Fibroblast of lung (primary cell): ENCODE data around the gene ITGA2. TPM values are rescaled to one million over a fixed set of nuclear protein-coding genes. Genes with fewer than 3 reads are reported as not detected.
A peak's percentile ranks its signal among the peaks of the same experiment; 100 is the strongest.

Experiments
- DNase-seq, 2 donors: peaks; one replicate each; pipeline versions ENCODE4 v3.0.0 to v3.0.0-alpha.2; 2010; ENCODE audit warnings: low read depth in 2 of 2
- H2AFZ ChIP-seq: 2 replicates; pipeline ENCODE4 v1.5.1; 2012; ENCODE audit warnings: low read length, control low read depth, inconsistent platforms
- H3K27ac ChIP-seq: 2 replicates; pipeline ENCODE4 v1.5.1; 2011; ENCODE audit warnings: low read length, control low read depth; ENCODE audit not compliant: insufficient read depth
- H3K27me3 ChIP-seq: 2 replicates; pipeline ENCODE4 v1.5.1; 2011; ENCODE audit warnings: mild to moderate bottlenecking, low read length; ENCODE audit not compliant: control insufficient read depth, insufficient read depth
- H3K36me3 ChIP-seq: 2 replicates; pipeline ENCODE4 v1.5.1; 2011; ENCODE audit warnings: low read length; ENCODE audit not compliant: control insufficient read depth, insufficient read depth
- H3K4me1 ChIP-seq: 2 replicates; pipeline ENCODE4 v1.5.1; 2011; ENCODE audit warnings: low read length; ENCODE audit not compliant: control insufficient read depth, insufficient read depth; ENCODE audit errors: extremely low read depth
- H3K4me2 ChIP-seq: 2 replicates; pipeline ENCODE4 v1.5.1; 2011; ENCODE audit warnings: low read length, control low read depth; ENCODE audit not compliant: insufficient read depth; ENCODE audit errors: extremely low read depth
- H3K4me3 ChIP-seq, 4 experiments: fragments of 200-600 bp in 1 of 4; sonication (generic) in 1 of 4; replicated peaks in 1 of 4; 2 replicates each; pipeline ENCODE4 v1.5.1; 2011 to 2016; ENCODE audit warnings: low read length in 4 of 4, low read depth in 3 of 4, mild to moderate bottlenecking in 3 of 4, control low read depth in 2 of 4, inconsistent platforms in 1 of 4, mixed read lengths in 1 of 4; ENCODE audit not compliant: insufficient read depth in 1 of 4; ENCODE audit errors: control extremely low read depth in 1 of 4
- H3K79me2 ChIP-seq: 2 replicates; pipeline ENCODE4 v1.5.1; 2012; ENCODE audit warnings: mild to moderate bottlenecking, low read length, inconsistent platforms; ENCODE audit not compliant: control insufficient read depth, insufficient read depth
- H3K9ac ChIP-seq: 2 replicates; pipeline ENCODE4 v1.5.1; 2011; ENCODE audit warnings: mild to moderate bottlenecking, low read length, control low read depth; ENCODE audit not compliant: insufficient read depth
- H3K9me3 ChIP-seq: 2 replicates; pipeline ENCODE4 v1.5.1; 2012; ENCODE audit warnings: low read depth, low read length; ENCODE audit not compliant: control insufficient read depth, insufficient read depth
- H4K20me1 ChIP-seq: 2 replicates; pipeline ENCODE4 v1.5.1; 2011; ENCODE audit warnings: low read length; ENCODE audit not compliant: control insufficient read depth, insufficient read depth; ENCODE audit errors: extremely low read depth
- EZH2 ChIP-seq: IDR thresholded peaks from 2 replicates; pipeline ENCODE4 v1.5.1; 2012; ENCODE audit warnings: low read length, control low read depth, mild to moderate bottlenecking; ENCODE audit errors: missing control alignments
- polyA plus RNA-seq, 2 donors: library from polyadenylated mRNA; depleted of rRNA in 1 of 2; stranded (reverse) in 1 of 2; unstranded in 1 of 2; fragments of >200 nt; gene quantifications; 2 replicates each; pipeline ENCODE4 v1.2.1, GENCODE V29; 2011 to 2012; ENCODE audit warnings: missing spikeins in 1 of 2
- total RNA-seq: library from RNA; depleted of rRNA; stranded (reverse); fragments of >200 nt; gene quantifications from 2 replicates; pipeline ENCODE4 v1.2.1, GENCODE V29; 2014
- TF ChIP-seq, protein P1 (sequence below), 2 donors: IDR thresholded peaks in 1 of 2; conservative IDR thresholded peaks in 1 of 2; 1 replicate in 1 of 2; 2 replicates in 1 of 2; pipeline ENCODE4 v1.5.1; 2011 to 2012; ENCODE audit warnings: low read length in 2 of 2, control low read depth in 1 of 2, inconsistent platforms in 1 of 2, low read depth in 1 of 2, mild to moderate bottlenecking in 1 of 2

ITGA2 gene
- total and polyA plus RNA-seq, 2 donors (not counting 1 experiment from before 2014, with no cell fraction given): 9.4 to 75.5 TPM

GRCh38 chr5:52999344-52999949, 10.3 kb downstream of the ITGA2 start:
- H3K36me3 ChIP-seq: no peaks in the 10 kb centered on the region
- peak overlapping the region; percentile 43 for H3K27ac ChIP-seq
- DNase-seq: peak in 1 of 2 donors; percentile 63
- peak overlapping the region; percentile 65 for H3K4me2 ChIP-seq
- no peak overlapping the region for H3K4me3 ChIP-seq
- no peak for TF ChIP-seq EZH2
- TF ChIP-seq, protein P1, sequence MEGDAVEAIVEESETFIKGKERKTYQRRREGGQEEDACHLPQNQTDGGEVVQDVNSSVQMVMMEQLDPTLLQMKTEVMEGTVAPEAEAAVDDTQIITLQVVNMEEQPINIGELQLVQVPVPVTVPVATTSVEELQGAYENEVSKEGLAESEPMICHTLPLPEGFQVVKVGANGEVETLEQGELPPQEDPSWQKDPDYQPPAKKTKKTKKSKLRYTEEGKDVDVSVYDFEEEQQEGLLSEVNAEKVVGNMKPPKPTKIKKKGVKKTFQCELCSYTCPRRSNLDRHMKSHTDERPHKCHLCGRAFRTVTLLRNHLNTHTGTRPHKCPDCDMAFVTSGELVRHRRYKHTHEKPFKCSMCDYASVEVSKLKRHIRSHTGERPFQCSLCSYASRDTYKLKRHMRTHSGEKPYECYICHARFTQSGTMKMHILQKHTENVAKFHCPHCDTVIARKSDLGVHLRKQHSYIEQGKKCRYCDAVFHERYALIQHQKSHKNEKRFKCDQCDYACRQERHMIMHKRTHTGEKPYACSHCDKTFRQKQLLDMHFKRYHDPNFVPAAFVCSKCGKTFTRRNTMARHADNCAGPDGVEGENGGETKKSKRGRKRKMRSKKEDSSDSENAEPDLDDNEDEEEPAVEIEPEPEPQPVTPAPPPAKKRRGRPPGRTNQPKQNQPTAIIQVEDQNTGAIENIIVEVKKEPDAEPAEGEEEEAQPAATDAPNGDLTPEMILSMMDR (conservative IDR thresholded peaks at IDR 0.05 in 1 of 2, IDR thresholded peaks at IDR 0.05 in 1 of 2; ENCODE audit: low read depth in 1 of 2, low read length in 2 of 2): no peak
- H3K79me2 ChIP-seq: peaks cover 54% of the 10 kb centered on the region
- no peak overlapping the region for H3K9ac ChIP-seq
- H3K27me3 ChIP-seq: no peaks in the 10 kb centered on the region
- H3K9me3 ChIP-seq: no peaks in the 10 kb centered on the region
- H3K4me1 ChIP-seq: peaks cover 3% of the 10 kb centered on the region
- no peak overlapping the region for H2AFZ ChIP-seq
- no peaks in the 10 kb centered on the region for H4K20me1 ChIP-seq

GRCh38 chr5:53001541-53001940, 12.4 kb downstream of the ITGA2 start:
- Histone ChIP-seq H3K27me3 (no peaks in the 10 kb centered on the region), H3K4me1 (peaks cover 8% of the 10 kb centered on the region), H3K4me2 (no peak overlapping the region), H3K9me3 (no peaks in the 10 kb centered on the region), H3K79me2 (peaks cover 37% of the 10 kb centered on the region), H3K27ac (no peak overlapping the region), H3K4me3 (no peak overlapping the region), H4K20me1 (no peaks in the 10 kb centered on the region), H2AFZ (no peak overlapping the region), H3K36me3 (no peaks in the 10 kb centered on the region), H3K9ac (no peak overlapping the region)
- TF ChIP-seq, protein P1 (conservative IDR thresholded peaks at IDR 0.05 in 1 of 2, IDR thresholded peaks at IDR 0.05 in 1 of 2; ENCODE audit: low read depth in 1 of 2, low read length in 2 of 2): no peak
- no peak for TF ChIP-seq EZH2
- DNase-seq: no peak

DNA sequence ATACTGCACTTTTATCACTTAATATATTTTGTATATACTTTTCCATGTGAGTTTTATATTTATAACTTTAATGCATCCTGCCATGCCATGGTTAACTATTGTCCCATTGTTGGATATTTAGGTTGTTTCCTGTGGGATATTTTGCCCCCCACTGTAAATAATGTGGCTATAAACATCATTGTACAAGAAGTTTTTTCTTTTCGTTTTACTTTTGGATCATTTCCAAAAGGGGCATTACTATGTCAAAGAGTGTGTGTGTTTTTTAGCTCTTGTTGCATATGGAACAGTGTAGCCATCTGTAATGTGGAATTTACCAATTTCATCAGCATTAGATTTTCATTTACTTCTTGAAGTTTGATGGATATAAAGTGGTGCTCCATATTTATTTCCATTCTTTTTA, 13.3 kb downstream of the ITGA2 start:
- H2AFZ ChIP-seq: no peak overlapping the region
- TF ChIP-seq, protein P1 (conservative IDR thresholded peaks at IDR 0.05 in 1 of 2, IDR thresholded peaks at IDR 0.05 in 1 of 2; ENCODE audit: low read depth in 1 of 2, low read length in 2 of 2): no peak
- no peak for TF ChIP-seq EZH2
- H4K20me1 ChIP-seq: no peaks in the 10 kb centered on the region
- no peaks in the 10 kb centered on the region for H3K27me3 ChIP-seq
- no peaks in the 10 kb centered on the region for H3K9me3 ChIP-seq
- H3K4me1 ChIP-seq: peaks cover 9% of the 10 kb centered on the region
- H3K9ac ChIP-seq: no peak overlapping the region
- H3K79me2 ChIP-seq: peaks cover 36% of the 10 kb centered on the region
- no peak overlapping the region for H3K27ac ChIP-seq
- H3K36me3 ChIP-seq: no peaks in the 10 kb centered on the region
- no peak overlapping the region for H3K4me3 ChIP-seq
- no peak for DNase-seq
- H3K4me2 ChIP-seq: no peak overlapping the region
